ENCODE measurements around the gene CFAP46.

DNA sequence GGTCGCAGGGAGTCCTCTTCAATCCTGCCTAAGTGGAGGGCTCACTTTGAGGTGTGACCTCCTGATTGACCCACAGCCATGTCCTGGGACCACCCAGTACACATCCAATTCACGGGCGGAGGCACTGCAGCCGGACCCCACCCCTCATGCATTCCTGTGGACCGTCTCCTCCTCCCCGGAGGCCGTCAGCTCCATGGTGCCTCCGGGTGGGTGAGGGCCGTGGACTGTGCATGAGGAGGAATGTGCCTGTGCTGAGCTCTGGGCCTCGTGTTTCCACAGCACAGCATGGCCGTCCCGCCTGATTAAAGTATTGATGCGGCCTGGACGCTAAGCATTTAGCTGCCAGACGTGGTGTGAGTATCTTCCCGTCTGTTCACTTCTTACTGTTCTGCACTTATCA lies 52.8 kb downstream of the CFAP46 start:
- TF ChIP-seq, protein P1, sequence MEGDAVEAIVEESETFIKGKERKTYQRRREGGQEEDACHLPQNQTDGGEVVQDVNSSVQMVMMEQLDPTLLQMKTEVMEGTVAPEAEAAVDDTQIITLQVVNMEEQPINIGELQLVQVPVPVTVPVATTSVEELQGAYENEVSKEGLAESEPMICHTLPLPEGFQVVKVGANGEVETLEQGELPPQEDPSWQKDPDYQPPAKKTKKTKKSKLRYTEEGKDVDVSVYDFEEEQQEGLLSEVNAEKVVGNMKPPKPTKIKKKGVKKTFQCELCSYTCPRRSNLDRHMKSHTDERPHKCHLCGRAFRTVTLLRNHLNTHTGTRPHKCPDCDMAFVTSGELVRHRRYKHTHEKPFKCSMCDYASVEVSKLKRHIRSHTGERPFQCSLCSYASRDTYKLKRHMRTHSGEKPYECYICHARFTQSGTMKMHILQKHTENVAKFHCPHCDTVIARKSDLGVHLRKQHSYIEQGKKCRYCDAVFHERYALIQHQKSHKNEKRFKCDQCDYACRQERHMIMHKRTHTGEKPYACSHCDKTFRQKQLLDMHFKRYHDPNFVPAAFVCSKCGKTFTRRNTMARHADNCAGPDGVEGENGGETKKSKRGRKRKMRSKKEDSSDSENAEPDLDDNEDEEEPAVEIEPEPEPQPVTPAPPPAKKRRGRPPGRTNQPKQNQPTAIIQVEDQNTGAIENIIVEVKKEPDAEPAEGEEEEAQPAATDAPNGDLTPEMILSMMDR (IDR thresholded peaks at IDR 0.05), result no peak
- TF ChIP-seq, protein P2, sequence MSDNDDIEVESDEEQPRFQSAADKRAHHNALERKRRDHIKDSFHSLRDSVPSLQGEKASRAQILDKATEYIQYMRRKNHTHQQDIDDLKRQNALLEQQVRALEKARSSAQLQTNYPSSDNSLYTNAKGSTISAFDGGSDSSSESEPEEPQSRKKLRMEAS (CRISPR knock-in tag; IDR thresholded peaks at IDR 0.05), result no peak
- TF ChIP-seq, protein P3, sequence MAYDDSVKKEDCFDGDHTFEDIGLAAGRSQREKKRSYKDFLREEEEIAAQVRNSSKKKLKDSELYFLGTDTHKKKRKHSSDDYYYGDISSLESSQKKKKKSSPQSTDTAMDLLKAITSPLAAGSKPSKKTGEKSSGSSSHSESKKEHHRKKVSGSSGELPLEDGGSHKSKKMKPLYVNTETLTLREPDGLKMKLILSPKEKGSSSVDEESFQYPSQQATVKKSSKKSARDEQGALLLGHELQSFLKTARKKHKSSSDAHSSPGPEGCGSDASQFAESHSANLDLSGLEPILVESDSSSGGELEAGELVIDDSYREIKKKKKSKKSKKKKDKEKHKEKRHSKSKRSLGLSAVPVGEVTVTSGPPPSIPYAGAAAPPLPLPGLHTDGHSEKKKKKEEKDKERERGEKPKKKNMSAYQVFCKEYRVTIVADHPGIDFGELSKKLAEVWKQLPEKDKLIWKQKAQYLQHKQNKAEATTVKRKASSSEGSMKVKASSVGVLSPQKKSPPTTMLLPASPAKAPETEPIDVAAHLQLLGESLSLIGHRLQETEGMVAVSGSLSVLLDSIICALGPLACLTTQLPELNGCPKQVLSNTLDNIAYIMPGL (CRISPR knock-in tag; IDR thresholded peaks at IDR 0.05), result no peak
- TF ChIP-seq, protein P4, sequence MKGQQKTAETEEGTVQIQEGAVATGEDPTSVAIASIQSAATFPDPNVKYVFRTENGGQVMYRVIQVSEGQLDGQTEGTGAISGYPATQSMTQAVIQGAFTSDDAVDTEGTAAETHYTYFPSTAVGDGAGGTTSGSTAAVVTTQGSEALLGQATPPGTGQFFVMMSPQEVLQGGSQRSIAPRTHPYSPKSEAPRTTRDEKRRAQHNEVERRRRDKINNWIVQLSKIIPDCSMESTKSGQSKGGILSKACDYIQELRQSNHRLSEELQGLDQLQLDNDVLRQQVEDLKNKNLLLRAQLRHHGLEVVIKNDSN (CRISPR knock-in tag; IDR thresholded peaks at IDR 0.05), result no peak
- no peak for TF ChIP-seq ZNF317 (CRISPR knock-in tag; IDR thresholded peaks at IDR 0.05; ENCODE audit: borderline replicate concordance, low read depth)
- TF ChIP-seq, protein P5, sequence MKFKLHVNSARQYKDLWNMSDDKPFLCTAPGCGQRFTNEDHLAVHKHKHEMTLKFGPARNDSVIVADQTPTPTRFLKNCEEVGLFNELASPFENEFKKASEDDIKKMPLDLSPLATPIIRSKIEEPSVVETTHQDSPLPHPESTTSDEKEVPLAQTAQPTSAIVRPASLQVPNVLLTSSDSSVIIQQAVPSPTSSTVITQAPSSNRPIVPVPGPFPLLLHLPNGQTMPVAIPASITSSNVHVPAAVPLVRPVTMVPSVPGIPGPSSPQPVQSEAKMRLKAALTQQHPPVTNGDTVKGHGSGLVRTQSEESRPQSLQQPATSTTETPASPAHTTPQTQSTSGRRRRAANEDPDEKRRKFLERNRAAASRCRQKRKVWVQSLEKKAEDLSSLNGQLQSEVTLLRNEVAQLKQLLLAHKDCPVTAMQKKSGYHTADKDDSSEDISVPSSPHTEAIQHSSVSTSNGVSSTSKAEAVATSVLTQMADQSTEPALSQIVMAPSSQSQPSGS (CRISPR knock-in tag; IDR thresholded peaks at IDR 0.05; ENCODE audit: borderline replicate concordance, low read depth), result no peak
- TF ChIP-seq, protein P6, sequence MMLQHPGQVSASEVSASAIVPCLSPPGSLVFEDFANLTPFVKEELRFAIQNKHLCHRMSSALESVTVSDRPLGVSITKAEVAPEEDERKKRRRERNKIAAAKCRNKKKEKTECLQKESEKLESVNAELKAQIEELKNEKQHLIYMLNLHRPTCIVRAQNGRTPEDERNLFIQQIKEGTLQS (CRISPR knock-in tag; conservative IDR thresholded peaks at IDR 0.05), result no peak
- no peak for TF ChIP-seq GABPB1 (CRISPR knock-in tag; IDR thresholded peaks at IDR 0.05)
- TF ChIP-seq, protein P7, sequence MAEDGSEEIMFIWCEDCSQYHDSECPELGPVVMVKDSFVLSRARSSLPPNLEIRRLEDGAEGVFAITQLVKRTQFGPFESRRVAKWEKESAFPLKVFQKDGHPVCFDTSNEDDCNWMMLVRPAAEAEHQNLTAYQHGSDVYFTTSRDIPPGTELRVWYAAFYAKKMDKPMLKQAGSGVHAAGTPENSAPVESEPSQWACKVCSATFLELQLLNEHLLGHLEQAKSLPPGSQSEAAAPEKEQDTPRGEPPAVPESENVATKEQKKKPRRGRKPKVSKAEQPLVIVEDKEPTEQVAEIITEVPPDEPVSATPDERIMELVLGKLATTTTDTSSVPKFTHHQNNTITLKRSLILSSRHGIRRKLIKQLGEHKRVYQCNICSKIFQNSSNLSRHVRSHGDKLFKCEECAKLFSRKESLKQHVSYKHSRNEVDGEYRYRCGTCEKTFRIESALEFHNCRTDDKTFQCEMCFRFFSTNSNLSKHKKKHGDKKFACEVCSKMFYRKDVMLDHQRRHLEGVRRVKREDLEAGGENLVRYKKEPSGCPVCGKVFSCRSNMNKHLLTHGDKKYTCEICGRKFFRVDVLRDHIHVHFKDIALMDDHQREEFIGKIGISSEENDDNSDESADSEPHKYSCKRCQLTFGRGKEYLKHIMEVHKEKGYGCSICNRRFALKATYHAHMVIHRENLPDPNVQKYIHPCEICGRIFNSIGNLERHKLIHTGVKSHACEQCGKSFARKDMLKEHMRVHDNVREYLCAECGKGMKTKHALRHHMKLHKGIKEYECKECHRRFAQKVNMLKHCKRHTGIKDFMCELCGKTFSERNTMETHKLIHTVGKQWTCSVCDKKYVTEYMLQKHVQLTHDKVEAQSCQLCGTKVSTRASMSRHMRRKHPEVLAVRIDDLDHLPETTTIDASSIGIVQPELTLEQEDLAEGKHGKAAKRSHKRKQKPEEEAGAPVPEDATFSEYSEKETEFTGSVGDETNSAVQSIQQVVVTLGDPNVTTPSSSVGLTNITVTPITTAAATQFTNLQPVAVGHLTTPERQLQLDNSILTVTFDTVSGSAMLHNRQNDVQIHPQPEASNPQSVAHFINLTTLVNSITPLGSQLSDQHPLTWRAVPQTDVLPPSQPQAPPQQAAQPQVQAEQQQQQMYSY (CRISPR knock-in tag; IDR thresholded peaks at IDR 0.05), result no peak
- TF ChIP-seq KAT7 (CRISPR knock-in tag; IDR thresholded peaks at IDR 0.05; ENCODE audit: borderline replicate concordance), result no peak
- no peak for TF ChIP-seq ELF4 (CRISPR knock-in tag; IDR thresholded peaks at IDR 0.05; ENCODE audit: low read depth)
- TF ChIP-seq, protein P8, sequence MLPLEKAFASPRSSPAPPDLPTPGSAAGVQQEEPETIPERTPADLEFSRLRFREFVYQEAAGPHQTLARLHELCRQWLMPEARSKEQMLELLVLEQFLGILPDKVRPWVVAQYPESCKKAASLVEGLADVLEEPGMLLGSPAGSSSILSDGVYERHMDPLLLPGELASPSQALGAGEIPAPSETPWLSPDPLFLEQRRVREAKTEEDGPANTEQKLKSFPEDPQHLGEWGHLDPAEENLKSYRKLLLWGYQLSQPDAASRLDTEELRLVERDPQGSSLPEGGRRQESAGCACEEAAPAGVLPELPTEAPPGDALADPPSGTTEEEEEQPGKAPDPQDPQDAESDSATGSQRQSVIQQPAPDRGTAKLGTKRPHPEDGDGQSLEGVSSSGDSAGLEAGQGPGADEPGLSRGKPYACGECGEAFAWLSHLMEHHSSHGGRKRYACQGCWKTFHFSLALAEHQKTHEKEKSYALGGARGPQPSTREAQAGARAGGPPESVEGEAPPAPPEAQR (CRISPR knock-in tag; IDR thresholded peaks at IDR 0.05), result no peak
- TF ChIP-seq IRF2 (CRISPR knock-in tag; IDR thresholded peaks at IDR 0.05; ENCODE audit: borderline replicate concordance, low read depth), result no peak
- TF ChIP-seq NFYB (CRISPR knock-in tag; conservative IDR thresholded peaks at IDR 0.05; ENCODE audit: low read depth), result no peak
